NCI-H446 treated with DMSO at 0.1 percent for 48 hours (cell line): ENCODE results near the gene FAM83F.

Experiments used
- DNase-seq: peaks from one replicate; lab custom pipeline; 2025; lab: John Stamatoyannopoulos, UW

FAM83F gene

DNA sequence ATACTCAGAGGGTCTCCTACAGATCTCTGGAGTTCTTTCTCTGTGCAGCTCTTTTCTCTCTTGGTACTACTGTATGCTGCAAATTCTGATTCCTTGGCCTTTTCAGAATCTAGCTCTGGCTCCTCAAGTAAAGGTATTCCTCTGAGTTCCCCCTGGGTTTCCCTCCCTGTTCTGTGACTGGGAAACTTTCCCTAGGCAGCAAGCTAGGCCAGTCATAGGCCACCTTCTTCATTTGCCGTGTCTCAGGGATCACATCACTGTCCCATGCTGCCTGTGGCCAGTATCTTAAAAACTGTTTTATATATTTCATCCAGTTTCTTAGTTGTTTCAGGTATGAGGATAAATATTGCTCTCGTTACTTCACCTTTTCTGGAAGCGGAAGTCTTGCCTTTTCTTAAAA is 71.2 kb downstream of the FAM83F start:
- DNase-seq, result no peak

DNA sequence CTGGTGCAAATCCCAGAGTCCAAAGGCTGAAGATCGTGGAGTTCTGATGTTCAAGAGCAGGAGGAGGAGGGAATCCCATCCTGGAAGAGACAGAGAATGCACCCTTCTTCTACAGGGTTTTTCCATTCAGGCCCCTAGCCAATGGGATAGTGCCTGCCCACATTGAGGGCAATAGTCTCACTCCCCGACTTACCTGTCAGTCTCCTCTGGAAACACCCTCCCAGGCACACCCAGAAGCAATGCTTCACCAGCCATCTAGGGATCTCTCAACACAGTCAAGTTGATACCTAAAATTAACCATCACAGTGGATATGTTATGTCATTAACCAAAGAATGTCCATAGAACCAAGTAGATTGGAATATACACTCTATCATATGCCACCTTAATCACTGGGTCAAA is 72.9 kb downstream of the FAM83F start:
- no peak for DNase-seq

DNA sequence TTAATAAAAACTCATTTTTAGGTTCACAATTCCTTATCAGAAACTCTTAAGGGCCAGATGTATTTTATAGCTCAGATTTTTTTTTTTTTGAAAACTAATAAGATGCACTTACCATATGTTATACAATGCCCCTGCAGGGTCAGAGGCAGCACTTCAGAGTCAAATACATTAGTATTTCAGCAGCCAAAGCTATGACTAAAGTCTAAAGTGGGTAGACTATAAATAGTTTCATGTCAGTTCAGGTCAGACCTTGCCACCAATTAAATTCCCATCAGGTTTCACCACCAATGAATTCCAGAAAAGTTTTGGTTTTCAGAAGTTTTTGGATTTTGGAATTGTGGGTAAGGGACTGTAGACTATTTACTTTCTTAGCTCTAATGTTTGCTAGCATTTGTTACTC is 75.9 kb downstream of the FAM83F start:
- DNase-seq, result no peak

- no peak for DNase-seq
These were observed 77.0 kb downstream of the FAM83F start for GRCh38 chr22:40071720-40072119.

- DNase-seq, result no peak
These were observed 82.2 kb downstream of the FAM83F start for GRCh38 chr22:40076702-40077645.

DNA sequence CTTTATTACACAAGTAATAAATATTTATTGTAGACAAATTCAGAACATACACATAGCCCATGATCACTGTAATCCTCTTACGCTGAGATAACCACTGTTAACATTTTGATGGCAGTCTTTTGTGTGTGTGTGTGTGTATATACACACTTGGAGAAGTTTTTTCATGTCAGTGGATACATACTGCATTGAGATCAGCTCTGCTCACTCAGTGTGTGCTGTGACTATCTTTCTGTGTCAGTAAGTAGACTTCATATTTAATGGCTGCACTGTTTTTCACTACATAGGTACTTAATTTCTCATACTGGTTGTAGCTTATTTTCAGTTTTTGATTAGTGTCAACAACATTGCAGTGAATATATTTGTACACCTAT is 82.9 kb downstream of the FAM83F start:
- DNase-seq, result no peak

GRCh38 chr22:40081662-40082061 is 86.9 kb downstream of the FAM83F start:
- DNase-seq, result no peak

GRCh38 chr22:40082184-40082583 is 87.4 kb downstream of the FAM83F start:
- DNase-seq, result no peak

DNA sequence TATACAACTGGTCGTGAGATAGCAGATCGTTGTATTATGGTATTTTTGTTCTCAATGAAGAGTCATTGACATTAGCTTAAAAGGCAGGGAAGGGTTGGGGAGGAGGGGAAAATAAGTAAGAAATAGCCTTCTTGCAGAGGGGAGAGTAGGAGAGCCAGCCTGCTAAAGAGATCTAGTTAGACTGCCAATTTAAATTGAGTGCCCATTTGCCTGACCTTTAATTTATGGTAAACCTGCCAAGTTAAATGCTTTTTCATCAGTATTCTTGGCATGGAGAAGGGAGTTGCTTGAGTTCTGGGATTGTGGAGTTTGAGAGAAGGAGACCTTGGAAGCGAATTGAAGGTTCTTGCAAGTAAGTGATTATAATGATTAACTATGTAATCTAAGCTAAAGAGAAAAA is 89.0 kb downstream of the FAM83F start:
- DNase-seq, result no peak

DNA sequence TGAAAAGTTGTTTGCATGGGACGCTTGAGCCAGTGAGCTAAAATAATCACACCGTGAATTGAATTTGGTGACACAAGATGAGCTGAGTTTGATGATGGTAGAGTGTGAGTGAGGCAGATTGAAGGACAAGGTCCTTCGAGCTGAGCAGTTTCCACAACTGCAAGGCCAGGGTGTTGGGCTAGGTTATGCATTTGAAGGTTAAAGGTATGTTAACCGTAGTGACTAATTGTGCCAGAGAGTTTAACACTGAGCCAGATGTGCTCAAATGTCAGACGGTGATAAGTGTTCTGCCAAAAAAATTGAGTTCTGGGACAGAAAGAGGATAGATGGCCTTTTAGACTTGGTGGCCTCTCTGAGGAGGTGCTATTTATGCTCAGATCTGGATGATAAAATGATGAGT is 89.5 kb downstream of the FAM83F start:
- no peak for DNase-seq

- DNase-seq, result no peak
These were observed 94.1 kb downstream of the FAM83F start for GRCh38 chr22:40088818-40089217.
